Keratinocyte (primary cell): ENCODE measurements around the gene KRTAP4-16. TPM values are rescaled to one million over a fixed set of nuclear protein-coding genes. Genes with fewer than 3 reads are reported as not detected.
A peak's percentile ranks its signal among the peaks of the same experiment; 100 is the strongest.
"Not testable (repeated sequence)": the region's sequence is repeated elsewhere in the genome, so short reads cannot be mapped to it uniquely, and the experiment has no call there.

ENCODE experiments used
- DNase-seq: peaks from one replicate; pipeline ENCODE4 v3.0.0-alpha.2; 2011; ENCODE audit warnings: low read depth, missing footprints, low spot score
- FAIRE-seq: peaks from 2 replicates; lab custom pipeline; 2011; peaks lifted over from hg19 to GRCh38; lab: Jason Lieb, UNC
- H2AFZ ChIP-seq: 2 replicates; pipeline ENCODE4 v1.6.0; 2012; ENCODE audit warnings: low read length, control low read depth, inconsistent platforms; ENCODE audit not compliant: control insufficient read depth
- H3K27ac ChIP-seq: 2 replicates; pipeline ENCODE4 v1.5.1; 2011; ENCODE audit warnings: low read length; ENCODE audit not compliant: control insufficient read depth, insufficient read depth
- H3K27me3 ChIP-seq: 3 replicates; pipeline ENCODE4 v1.6.0; 2011; ENCODE audit warnings: low read length; ENCODE audit not compliant: control insufficient read depth, insufficient read depth; ENCODE audit errors: extremely low read depth
- H3K36me3 ChIP-seq, 2 experiments: 2 replicates in 1 of 2; 3 replicates in 1 of 2; pipeline ENCODE4 v1.5.1; 2011; ENCODE audit warnings: low read length in 2 of 2, mild to moderate bottlenecking in 1 of 2; ENCODE audit not compliant: control insufficient read depth in 2 of 2, insufficient read depth in 2 of 2; ENCODE audit errors: extremely low read depth in 1 of 2
- H3K4me1 ChIP-seq: 3 replicates; pipeline ENCODE4 v1.5.1; 2011; ENCODE audit warnings: low read length; ENCODE audit not compliant: control insufficient read depth, insufficient read depth; ENCODE audit errors: extremely low read depth
- H3K4me2 ChIP-seq: 3 replicates; pipeline ENCODE4 v1.6.0; 2011; ENCODE audit warnings: low read depth, low read length; ENCODE audit not compliant: control insufficient read depth, insufficient read depth; ENCODE audit errors: extremely low read depth
- H3K4me3 ChIP-seq, 3 experiments: fragments of 200-600 bp in 1 of 3; sonication (generic) in 1 of 3; 2 replicates in 2 of 3; 3 replicates in 1 of 3; pipeline ENCODE4 v1.5.1; 2011 to 2016; ENCODE audit warnings: low read length in 3 of 3, mild to moderate bottlenecking in 3 of 3, control low read depth in 2 of 3, inconsistent platforms in 1 of 3, low read depth in 1 of 3, mixed read lengths in 1 of 3, mixed run types in 1 of 3, moderate library complexity in 1 of 3; ENCODE audit not compliant: control insufficient read depth in 2 of 3, insufficient read depth in 2 of 3; ENCODE audit errors: extremely low read depth in 1 of 3
- H3K79me2 ChIP-seq: 2 replicates; pipeline ENCODE4 v1.6.0; 2012; ENCODE audit warnings: low read length; ENCODE audit not compliant: control insufficient read depth, insufficient read depth
- H3K9ac ChIP-seq: 3 replicates; pipeline ENCODE4 v1.6.0; 2011; ENCODE audit warnings: low read length; ENCODE audit not compliant: control insufficient read depth, insufficient read depth; ENCODE audit errors: extremely low read depth
- H3K9me1 ChIP-seq: 3 replicates; pipeline ENCODE4 v1.6.0; 2011; ENCODE audit warnings: low read length; ENCODE audit not compliant: control insufficient read depth, insufficient read depth; ENCODE audit errors: extremely low read depth
- H3K9me3 ChIP-seq: 2 replicates; pipeline ENCODE4 v1.5.1; 2012; ENCODE audit warnings: low read depth, low read length; ENCODE audit not compliant: control insufficient read depth
- H4K20me1 ChIP-seq: 3 replicates; pipeline ENCODE4 v1.6.0; 2011; ENCODE audit warnings: low read length; ENCODE audit not compliant: control insufficient read depth, insufficient read depth; ENCODE audit errors: extremely low read depth
- EZH2 ChIP-seq: IDR thresholded peaks from one replicate; pipeline ENCODE4 v1.6.1; 2012; ENCODE audit warnings: inconsistent platforms, mild to moderate bottlenecking, low read length, moderate library complexity
- dilution Hi-C: fragments of 300-500 bp; cut with MboI; formaldehyde crosslinking; loops from one replicate; pipeline ENCODE4 v1.7.0; 2020; ENCODE audit warnings: low sequenced_read_pairs; ENCODE audit not compliant: extremely low pct_ligation_motif_present
- polyA plus RNA-seq, 5 experiments: library from polyadenylated mRNA; depleted of rRNA in 3 of 5; stranded (reverse) in 3 of 5; stranded (forward) in 1 of 5; unstranded in 1 of 5; fragments of >200 nt; gene quantifications; 1 replicate in 1 of 5; 2 replicates in 3 of 5; 3 replicates in 1 of 5; pipeline versions ENCODE4 v1.2.1 to v1.2.3, GENCODE V29; 2011 to 2012; ENCODE audit warnings: missing spikeins in 2 of 5, low read depth in 1 of 5, low replicate concordance in 1 of 5
- TF ChIP-seq, protein P1 (sequence below), 3 experiments: IDR thresholded peaks in 1 of 3; conservative IDR thresholded peaks in 1 of 3; optimal IDR thresholded peaks in 1 of 3; 2 replicates in 2 of 3; 3 replicates in 1 of 3; pipeline versions ENCODE3 to v1.5.1; 2011; ENCODE audit warnings: low read length in 3 of 3, mild to moderate bottlenecking in 3 of 3, moderate library complexity in 2 of 3, control low read depth in 1 of 3, inconsistent platforms in 1 of 3; ENCODE audit not compliant: insufficient read depth in 2 of 3; ENCODE audit errors: extremely low read depth in 1 of 3

The KRTAP4-16 gene
- polyA plus RNA-seq, 1 donor (not counting 4 experiments of a cell fraction or from before 2014, with no cell fraction given): not detected

GRCh38 chr17:41121742-41122141 is 19.7 kb upstream of the KRTAP4-16 start:
- H3K4me1 ChIP-seq: peaks cover 12% of the 10 kb centered on the region
- H3K9me1 ChIP-seq: no peaks in the 10 kb centered on the region
- no peak overlapping the region for H2AFZ ChIP-seq
- no peaks in the 10 kb centered on the region for H3K9me3 ChIP-seq
- no peaks in the 10 kb centered on the region for H3K79me2 ChIP-seq
- no peak for DNase-seq
- H3K4me3 ChIP-seq: no peak overlapping the region
- H4K20me1 ChIP-seq: no peaks in the 10 kb centered on the region
- H3K9ac ChIP-seq: no peak overlapping the region
- dilution Hi-C loops: no loop called here
- H3K4me2 ChIP-seq: no peak overlapping the region
- no peak for FAIRE-seq
- TF ChIP-seq EZH2: no peak
- TF ChIP-seq, protein P1, sequence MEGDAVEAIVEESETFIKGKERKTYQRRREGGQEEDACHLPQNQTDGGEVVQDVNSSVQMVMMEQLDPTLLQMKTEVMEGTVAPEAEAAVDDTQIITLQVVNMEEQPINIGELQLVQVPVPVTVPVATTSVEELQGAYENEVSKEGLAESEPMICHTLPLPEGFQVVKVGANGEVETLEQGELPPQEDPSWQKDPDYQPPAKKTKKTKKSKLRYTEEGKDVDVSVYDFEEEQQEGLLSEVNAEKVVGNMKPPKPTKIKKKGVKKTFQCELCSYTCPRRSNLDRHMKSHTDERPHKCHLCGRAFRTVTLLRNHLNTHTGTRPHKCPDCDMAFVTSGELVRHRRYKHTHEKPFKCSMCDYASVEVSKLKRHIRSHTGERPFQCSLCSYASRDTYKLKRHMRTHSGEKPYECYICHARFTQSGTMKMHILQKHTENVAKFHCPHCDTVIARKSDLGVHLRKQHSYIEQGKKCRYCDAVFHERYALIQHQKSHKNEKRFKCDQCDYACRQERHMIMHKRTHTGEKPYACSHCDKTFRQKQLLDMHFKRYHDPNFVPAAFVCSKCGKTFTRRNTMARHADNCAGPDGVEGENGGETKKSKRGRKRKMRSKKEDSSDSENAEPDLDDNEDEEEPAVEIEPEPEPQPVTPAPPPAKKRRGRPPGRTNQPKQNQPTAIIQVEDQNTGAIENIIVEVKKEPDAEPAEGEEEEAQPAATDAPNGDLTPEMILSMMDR (optimal IDR thresholded peaks at IDR 0.05 in 1 of 3, IDR thresholded peaks at IDR 0.05 in 1 of 3, conservative IDR thresholded peaks at IDR 0.05 in 1 of 3; ENCODE audit: extremely low read depth in 1 of 3, insufficient read depth in 2 of 3, low read length in 3 of 3): no peak
- H3K36me3 ChIP-seq: no peaks in the 10 kb centered on the region
- no peaks in the 10 kb centered on the region for H3K27me3 ChIP-seq
- no peak overlapping the region for H3K27ac ChIP-seq

DNA sequence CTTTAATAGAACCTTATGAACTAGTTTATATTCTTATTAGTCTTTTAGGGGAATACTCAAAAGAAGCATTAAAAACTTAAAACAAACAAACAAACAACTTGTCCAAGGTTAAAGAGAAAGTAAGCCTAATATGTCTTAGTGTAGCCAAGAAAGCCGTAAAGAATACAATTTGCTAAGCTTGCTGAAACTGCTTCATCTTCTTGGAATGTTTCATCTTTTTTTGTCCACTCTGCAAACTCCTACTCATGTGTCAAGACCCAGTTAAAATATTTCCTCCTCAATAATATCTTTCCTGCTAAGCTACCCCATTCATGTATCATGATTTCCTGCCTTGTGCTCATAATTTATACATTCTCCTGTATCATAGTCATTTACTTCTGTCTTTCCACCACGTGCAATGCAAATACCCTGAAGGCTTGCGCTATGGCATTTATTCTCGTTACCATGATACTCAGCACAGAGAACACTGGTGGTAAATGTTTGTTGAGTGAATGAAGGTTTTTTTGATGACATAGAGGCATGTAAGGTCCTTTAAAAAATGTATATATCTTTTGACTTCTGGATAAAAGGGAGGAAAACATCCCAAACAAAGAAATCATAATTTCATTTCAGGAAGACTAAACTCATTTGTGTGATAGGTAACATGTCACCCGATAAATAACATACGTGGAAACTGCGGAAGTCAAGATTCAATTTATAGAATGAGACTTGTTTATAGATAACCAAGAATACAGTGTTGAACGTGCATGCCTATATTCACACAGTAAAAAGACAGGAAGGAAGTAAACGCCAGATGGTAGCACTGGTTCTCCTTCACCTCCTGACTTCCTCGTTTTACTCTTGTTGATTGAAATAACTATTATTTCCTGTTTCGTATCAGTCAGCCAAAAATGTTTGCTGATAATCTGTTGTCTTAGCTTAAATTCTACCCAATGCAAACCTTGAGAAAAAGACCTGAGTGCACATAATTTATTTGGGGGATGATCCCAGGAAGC is 18.0 kb upstream of the KRTAP4-16 start:
- peak; percentile 89 for FAIRE-seq
- H3K36me3 ChIP-seq, H3K9me3 ChIP-seq, H3K4me2 ChIP-seq, H2AFZ ChIP-seq, H3K27me3 ChIP-seq, DNase-seq, H3K9me1 ChIP-seq, H3K4me3 ChIP-seq, H4K20me1 ChIP-seq, H3K79me2 ChIP-seq, dilution Hi-C loops, H3K9ac ChIP-seq, H3K27ac ChIP-seq: not testable (repeated sequence)
- H3K4me1 ChIP-seq: peaks cover 18% of the 10 kb centered on the region
